Measurements from ENCODE around the gene NEXN.

GRCh38 chr1:77910116-77910515 is 21.7 kb downstream of the NEXN start:
- TF ChIP-seq POLR2A (IDR thresholded peaks at IDR 0.05; ENCODE audit: extremely low read depth, insufficient read length) (no peak), CTCF (IDR thresholded peaks at IDR 0.05; ENCODE audit: low read depth, low read length) (no peak), MAX (IDR thresholded peaks at IDR 0.05; ENCODE audit: low read depth, low read length) (no peak)
